PC-9 (cell line): ENCODE data around the gene ANKS1B. TPM values are rescaled to one million over a fixed set of nuclear protein-coding genes. Genes with fewer than 3 reads are reported as not detected.

Experiments used
- BruUV-seq: library from RNA; stranded (reverse); fragments of 400-500 nt; replicated peaks from 2 replicates; lab custom pipeline; 2021; lab: Mats Ljungman, UMichigan
- CTCF ChIA-PET: fragments of 300-600 bp; sonication (Branson Sonifier 250); formaldehyde crosslinking; loops from one replicate; lab custom pipeline; 2022; ENCODE audit warnings: antibody characterized with exemption; lab: Charles Lee
- POLR2A ChIA-PET: fragments of 300-600 bp; sonication (Branson Sonifier 250); formaldehyde crosslinking; loops from one replicate; lab custom pipeline; 2022; ENCODE audit warnings: antibody characterized with exemption; ENCODE audit not compliant: unreplicated experiment; lab: Charles Lee
- DNase-seq, 2 experiments: peaks; one replicate each; pipeline versions ENCODE4 v3.0.0 to v3.0.0-alpha.2; 2015 to 2022; ENCODE audit warnings: mixed read lengths in 1 of 2
- H2AFZ ChIP-seq: fragments of 200-600 bp; sonication (generic); 2 replicates; pipeline ENCODE4 v1.8.1; 2017; ENCODE audit warnings: antibody characterized with exemption
- H3F3A ChIP-seq: fragments of 200-600 bp; sonication (generic); 2 replicates; pipeline ENCODE4 v1.8.1; 2017; ENCODE audit warnings: antibody characterized with exemption, mild to moderate bottlenecking, low read depth; ENCODE audit not compliant: insufficient read depth
- H3K27ac ChIP-seq: fragments of 200-600 bp; sonication (generic); 2 replicates; pipeline ENCODE4 v1.6.1; 2016; ENCODE audit warnings: mixed run types
- H3K27me3 ChIP-seq: fragments of 200-600 bp; sonication (generic); 2 replicates; pipeline ENCODE4 v1.6.1; 2016; ENCODE audit warnings: low read depth, mixed run types; ENCODE audit not compliant: insufficient read depth
- H3K36me3 ChIP-seq: fragments of 200-600 bp; sonication (generic); 2 replicates; pipeline ENCODE4 v1.6.1; 2016; ENCODE audit warnings: low read depth, mixed run types
- H3K4me1 ChIP-seq: fragments of 200-600 bp; sonication (generic); replicated peaks from 2 replicates; pipeline ENCODE4 v1.6.1; 2016; ENCODE audit warnings: mixed run types; ENCODE audit not compliant: insufficient read depth
- H3K4me2 ChIP-seq: fragments of 200-600 bp; sonication (generic); 2 replicates; pipeline ENCODE4 v1.6.1; 2017; ENCODE audit warnings: mixed run types
- H3K4me3 ChIP-seq: fragments of 200-600 bp; sonication (generic); 2 replicates; pipeline ENCODE4 v1.6.1; 2016; ENCODE audit warnings: mixed run types
- H3K79me2 ChIP-seq: fragments of 200-600 bp; sonication (generic); 2 replicates; pipeline ENCODE4 v1.6.1; 2017; ENCODE audit warnings: low read depth, mixed run types
- H3K9me2 ChIP-seq: fragments of 200-600 bp; sonication (generic); 2 replicates; pipeline ENCODE4 v1.8.1; 2017; ENCODE audit warnings: mild to moderate bottlenecking; ENCODE audit not compliant: insufficient read depth
- H3K9me3 ChIP-seq: fragments of 200-600 bp; sonication (generic); 2 replicates; pipeline ENCODE4 v1.8.1; 2016; ENCODE audit warnings: low read depth; ENCODE audit not compliant: insufficient read depth
- H4K20me1 ChIP-seq: fragments of 200-600 bp; sonication (generic); 2 replicates; pipeline ENCODE4 v1.8.1; 2017; ENCODE audit not compliant: insufficient read depth
- EZH2 ChIP-seq: fragments of 200-600 bp; sonication (generic); IDR thresholded peaks from 2 replicates; pipeline ENCODE4 v1.8.0; 2017; ENCODE audit warnings: antibody characterized with exemption, low read depth
- intact Hi-C: fragments of 100-400 bp; cut with micrococcal nuclease; formaldehyde crosslinking; loops from one replicate; pipeline ENCODE4 v1.10.0; 2022; ENCODE audit not compliant: unreplicated experiment
- total RNA-seq: library from RNA; stranded (reverse); gene quantifications from 2 replicates; pipeline ENCODE4 v1.2.3, GENCODE V29; 2021
- TF ChIP-seq, protein P1 (sequence below): fragments of 200-600 bp; sonication (generic); conservative IDR thresholded peaks from 2 replicates; pipeline ENCODE4 v1.6.1; 2017; ENCODE audit warnings: mixed run types, antibody characterized with exemption, mild to moderate bottlenecking, moderate library complexity

Gene ANKS1B
- total RNA-seq, 1 experiment from 2014 or later: not detected

DNA sequence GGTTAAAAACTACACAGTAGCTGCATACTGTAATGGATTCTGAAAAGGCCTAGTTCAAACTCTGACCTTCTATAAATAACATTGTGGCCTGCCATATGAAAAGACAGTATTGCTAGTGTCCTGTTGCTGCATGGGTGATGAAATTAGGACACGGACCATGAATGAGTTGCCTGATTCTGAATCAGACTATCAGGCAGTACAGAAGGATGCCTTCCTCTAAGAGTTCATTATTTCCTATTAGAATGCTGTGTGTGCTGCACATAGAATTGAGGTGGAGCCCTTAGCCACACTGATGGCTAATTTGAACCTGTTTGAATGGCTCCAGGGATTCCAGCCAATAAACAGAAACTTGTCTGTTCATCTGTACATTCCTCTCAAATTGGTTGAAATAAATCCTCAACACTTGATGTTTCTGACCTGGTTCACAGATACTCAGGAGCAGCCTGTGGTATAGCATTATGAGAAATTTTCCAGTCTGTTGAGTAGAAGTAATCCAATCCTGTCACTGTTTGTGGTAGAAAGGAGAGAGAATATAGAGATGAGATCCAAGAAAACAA is 856.4 kb downstream of the ANKS1B start:
- Histone ChIP-seq H2AFZ (no peak overlapping the region), H3K27ac (no peak overlapping the region), H3K9me2 (no peaks in the 10 kb centered on the region), H3K27me3 (no peaks in the 10 kb centered on the region), H3K9me3 (no peaks in the 10 kb centered on the region), H3K79me2 (no peaks in the 10 kb centered on the region), H3K4me3 (no peak overlapping the region), H3K36me3 (no peaks in the 10 kb centered on the region), H3F3A (no peaks in the 10 kb centered on the region), H3K4me2 (no peak overlapping the region), H3K4me1 (no peaks in the 10 kb centered on the region), H4K20me1 (no peaks in the 10 kb centered on the region)
- CTCF ChIA-PET: no interaction called here
- intact Hi-C loops: no loop called here
- no peak for DNase-seq
- TF ChIP-seq, protein P1, sequence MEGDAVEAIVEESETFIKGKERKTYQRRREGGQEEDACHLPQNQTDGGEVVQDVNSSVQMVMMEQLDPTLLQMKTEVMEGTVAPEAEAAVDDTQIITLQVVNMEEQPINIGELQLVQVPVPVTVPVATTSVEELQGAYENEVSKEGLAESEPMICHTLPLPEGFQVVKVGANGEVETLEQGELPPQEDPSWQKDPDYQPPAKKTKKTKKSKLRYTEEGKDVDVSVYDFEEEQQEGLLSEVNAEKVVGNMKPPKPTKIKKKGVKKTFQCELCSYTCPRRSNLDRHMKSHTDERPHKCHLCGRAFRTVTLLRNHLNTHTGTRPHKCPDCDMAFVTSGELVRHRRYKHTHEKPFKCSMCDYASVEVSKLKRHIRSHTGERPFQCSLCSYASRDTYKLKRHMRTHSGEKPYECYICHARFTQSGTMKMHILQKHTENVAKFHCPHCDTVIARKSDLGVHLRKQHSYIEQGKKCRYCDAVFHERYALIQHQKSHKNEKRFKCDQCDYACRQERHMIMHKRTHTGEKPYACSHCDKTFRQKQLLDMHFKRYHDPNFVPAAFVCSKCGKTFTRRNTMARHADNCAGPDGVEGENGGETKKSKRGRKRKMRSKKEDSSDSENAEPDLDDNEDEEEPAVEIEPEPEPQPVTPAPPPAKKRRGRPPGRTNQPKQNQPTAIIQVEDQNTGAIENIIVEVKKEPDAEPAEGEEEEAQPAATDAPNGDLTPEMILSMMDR: no peak
- no peak for TF ChIP-seq EZH2
- POLR2A ChIA-PET: no interaction called here
- BruUV-seq: no TSS peak

DNA sequence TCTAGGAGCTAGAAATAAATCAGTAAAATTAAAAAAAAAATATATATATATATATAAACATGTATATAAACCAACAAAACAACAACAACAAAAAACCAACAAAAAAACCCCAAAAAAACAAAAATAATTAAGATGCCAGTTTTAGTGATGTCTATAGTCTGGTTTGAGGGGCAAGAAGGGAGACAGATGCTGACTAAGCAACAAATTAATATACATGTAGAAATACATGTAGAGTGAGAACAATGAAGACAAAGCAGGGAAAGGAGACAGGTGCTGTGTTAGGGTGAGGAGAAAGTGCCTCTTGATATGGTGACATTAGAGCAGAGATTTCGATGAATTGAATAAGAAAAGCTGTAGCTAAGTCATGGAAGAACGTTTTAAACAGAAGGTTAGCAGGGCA is 861.8 kb downstream of the ANKS1B start:
- H3K4me1 ChIP-seq: no peaks in the 10 kb centered on the region
- H3K27me3 ChIP-seq: no peaks in the 10 kb centered on the region
- TF ChIP-seq, protein P1: no peak
- TF ChIP-seq EZH2: no peak
- no peak overlapping the region for H2AFZ ChIP-seq
- no peak overlapping the region for H3K27ac ChIP-seq
- no peak overlapping the region for H3K4me3 ChIP-seq
- no TSS peak for BruUV-seq
- intact Hi-C loops: no loop called here
- no peak overlapping the region for H3K4me2 ChIP-seq
- no peaks in the 10 kb centered on the region for H3K36me3 ChIP-seq
- DNase-seq: no peak
- POLR2A ChIA-PET: no interaction called here
- H3F3A ChIP-seq: no peaks in the 10 kb centered on the region
- CTCF ChIA-PET: no interaction called here
- no peaks in the 10 kb centered on the region for H3K9me2 ChIP-seq
- no peaks in the 10 kb centered on the region for H3K9me3 ChIP-seq
- no peaks in the 10 kb centered on the region for H4K20me1 ChIP-seq
- H3K79me2 ChIP-seq: no peaks in the 10 kb centered on the region

DNA sequence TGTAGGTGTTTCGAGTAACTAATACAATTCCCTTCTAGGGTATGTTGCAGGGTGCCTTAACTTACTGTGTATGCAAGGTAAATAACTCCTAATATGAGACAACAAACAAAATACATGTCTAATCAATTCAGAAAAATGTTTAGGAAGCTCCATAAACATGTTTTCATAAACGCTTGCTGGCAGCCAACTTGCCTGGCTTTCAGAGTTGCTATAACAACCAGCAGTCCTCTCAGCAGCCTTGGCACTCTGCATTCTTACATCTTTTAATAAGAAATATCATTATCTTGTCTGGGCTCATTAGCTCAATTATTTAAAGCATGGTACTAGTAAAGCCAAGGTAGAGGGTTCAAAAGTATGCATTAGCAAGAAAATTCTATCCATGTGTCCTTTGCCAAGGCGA is 862.2 kb downstream of the ANKS1B start:
- intact Hi-C loops: no loop called here
- Histone ChIP-seq H3K4me2 (no peak overlapping the region), H2AFZ (no peak overlapping the region), H3K9me3 (no peaks in the 10 kb centered on the region), H3K27me3 (no peaks in the 10 kb centered on the region), H3K9me2 (no peaks in the 10 kb centered on the region), H3F3A (no peaks in the 10 kb centered on the region), H3K4me1 (no peaks in the 10 kb centered on the region), H4K20me1 (no peaks in the 10 kb centered on the region), H3K36me3 (no peaks in the 10 kb centered on the region), H3K4me3 (no peak overlapping the region), H3K27ac (no peak overlapping the region), H3K79me2 (no peaks in the 10 kb centered on the region)
- no TSS peak for BruUV-seq
- CTCF ChIA-PET: no interaction called here
- no peak for DNase-seq
- POLR2A ChIA-PET: no interaction called here
- no peak for TF ChIP-seq EZH2
- TF ChIP-seq, protein P1: no peak
